ENCODE data around the gene CFHR1.

Gene CFHR1

DNA sequence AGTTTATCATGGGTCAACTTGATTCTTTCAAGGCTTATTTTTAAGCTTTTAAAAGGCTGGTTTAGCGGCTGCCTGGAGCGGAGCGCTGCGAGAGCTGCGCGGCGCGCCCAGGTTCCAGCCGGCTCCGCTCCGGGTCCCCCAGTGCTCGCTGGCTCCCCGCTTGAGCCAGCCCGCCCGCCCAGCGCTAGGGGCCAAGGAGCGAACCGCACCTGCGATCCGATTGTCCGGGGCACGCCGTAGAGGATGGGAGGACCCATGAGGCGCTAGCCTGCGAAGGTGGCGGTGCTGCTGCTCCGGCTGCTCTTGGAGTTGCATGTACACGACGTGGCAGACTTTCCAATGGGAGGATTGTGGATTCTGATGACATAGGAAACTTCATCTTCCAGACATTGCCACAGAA is 58.4 kb downstream of the CFHR1 start:
- TF ChIP-seq, protein P1, sequence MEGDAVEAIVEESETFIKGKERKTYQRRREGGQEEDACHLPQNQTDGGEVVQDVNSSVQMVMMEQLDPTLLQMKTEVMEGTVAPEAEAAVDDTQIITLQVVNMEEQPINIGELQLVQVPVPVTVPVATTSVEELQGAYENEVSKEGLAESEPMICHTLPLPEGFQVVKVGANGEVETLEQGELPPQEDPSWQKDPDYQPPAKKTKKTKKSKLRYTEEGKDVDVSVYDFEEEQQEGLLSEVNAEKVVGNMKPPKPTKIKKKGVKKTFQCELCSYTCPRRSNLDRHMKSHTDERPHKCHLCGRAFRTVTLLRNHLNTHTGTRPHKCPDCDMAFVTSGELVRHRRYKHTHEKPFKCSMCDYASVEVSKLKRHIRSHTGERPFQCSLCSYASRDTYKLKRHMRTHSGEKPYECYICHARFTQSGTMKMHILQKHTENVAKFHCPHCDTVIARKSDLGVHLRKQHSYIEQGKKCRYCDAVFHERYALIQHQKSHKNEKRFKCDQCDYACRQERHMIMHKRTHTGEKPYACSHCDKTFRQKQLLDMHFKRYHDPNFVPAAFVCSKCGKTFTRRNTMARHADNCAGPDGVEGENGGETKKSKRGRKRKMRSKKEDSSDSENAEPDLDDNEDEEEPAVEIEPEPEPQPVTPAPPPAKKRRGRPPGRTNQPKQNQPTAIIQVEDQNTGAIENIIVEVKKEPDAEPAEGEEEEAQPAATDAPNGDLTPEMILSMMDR (IDR thresholded peaks at IDR 0.05; ENCODE audit: low read depth, low read length, poor library complexity, severe bottlenecking), result no peak
- TF ChIP-seq EZH2phosphoT487 (IDR thresholded peaks at IDR 0.05; ENCODE audit: borderline replicate concordance, low read length), result no peak
- H3K4me1 ChIP-seq (ENCODE audit: control insufficient read depth, low read length), result no peaks in the 10 kb centered on the region
- no peak overlapping the region for H3K4me2 ChIP-seq (ENCODE audit: low read length)
- H3K36me3 ChIP-seq (ENCODE audit: control insufficient read depth, low read length), result no peaks in the 10 kb centered on the region
- no peaks in the 10 kb centered on the region for H3K27me3 ChIP-seq (ENCODE audit: control insufficient read depth, low read length)
- H4K20me1 ChIP-seq (ENCODE audit: control insufficient read depth, insufficient read depth, low read depth, low read length), result no peaks in the 10 kb centered on the region
- no peaks in the 10 kb centered on the region for H3F3A ChIP-seq (ENCODE audit: control insufficient read depth, insufficient read depth)
- H3K27ac ChIP-seq (ENCODE audit: low read depth, low read length), result no peak overlapping the region
- H3K9me3 ChIP-seq (ENCODE audit: control insufficient read depth, insufficient read depth, low read length), result no peaks in the 10 kb centered on the region
- no peak overlapping the region for H3K4me3 ChIP-seq (ENCODE audit: low read length)
- no peaks in the 10 kb centered on the region for H3K79me2 ChIP-seq (ENCODE audit: control insufficient read depth, low read length)
- no peaks in the 10 kb centered on the region; the same call in 1 of the 2 replicates for H3K9me2 ChIP-seq (replicated peaks; ENCODE audit: control insufficient read depth, low read length)
